NCI-H2196 treated with DMSO at 0.1 percent for 48 hours (cell line): Measurements from ENCODE around the gene CALM1.

Source experiments
- DNase-seq: peaks from one replicate; lab custom pipeline; 2025; ENCODE audit not compliant: unreplicated experiment; lab: John Stamatoyannopoulos, UW

Gene CALM1

DNA sequence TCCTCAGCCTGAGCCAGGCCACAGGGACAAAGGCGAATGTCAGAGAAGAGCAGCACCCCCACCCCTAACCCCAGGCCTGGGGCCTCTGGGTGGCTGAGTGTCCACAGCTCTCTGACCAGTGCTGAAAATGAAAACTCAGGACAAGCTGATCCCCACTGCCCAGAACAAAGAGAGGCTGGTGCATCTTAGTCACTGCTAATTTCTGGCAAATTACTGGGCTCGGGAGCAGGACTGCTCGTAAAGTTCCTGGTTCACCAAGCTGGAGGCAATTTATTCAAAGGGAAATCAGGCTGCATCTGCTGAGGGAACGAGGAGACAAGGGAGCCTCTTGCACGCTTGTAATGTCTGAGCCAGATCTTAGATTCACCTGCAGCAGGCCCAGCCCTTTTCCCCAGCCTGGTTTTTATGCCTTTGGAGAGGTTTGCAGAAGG is 43.2 kb downstream of the CALM1 start:
- DNase-seq, result no peak

- DNase-seq, result no peak
Measured at GRCh38 chr14:90440592-90440991, 43.8 kb downstream of the CALM1 start.

- no peak for DNase-seq
Measured at GRCh38 chr14:90442388-90442787, 45.6 kb downstream of the CALM1 start.

DNA sequence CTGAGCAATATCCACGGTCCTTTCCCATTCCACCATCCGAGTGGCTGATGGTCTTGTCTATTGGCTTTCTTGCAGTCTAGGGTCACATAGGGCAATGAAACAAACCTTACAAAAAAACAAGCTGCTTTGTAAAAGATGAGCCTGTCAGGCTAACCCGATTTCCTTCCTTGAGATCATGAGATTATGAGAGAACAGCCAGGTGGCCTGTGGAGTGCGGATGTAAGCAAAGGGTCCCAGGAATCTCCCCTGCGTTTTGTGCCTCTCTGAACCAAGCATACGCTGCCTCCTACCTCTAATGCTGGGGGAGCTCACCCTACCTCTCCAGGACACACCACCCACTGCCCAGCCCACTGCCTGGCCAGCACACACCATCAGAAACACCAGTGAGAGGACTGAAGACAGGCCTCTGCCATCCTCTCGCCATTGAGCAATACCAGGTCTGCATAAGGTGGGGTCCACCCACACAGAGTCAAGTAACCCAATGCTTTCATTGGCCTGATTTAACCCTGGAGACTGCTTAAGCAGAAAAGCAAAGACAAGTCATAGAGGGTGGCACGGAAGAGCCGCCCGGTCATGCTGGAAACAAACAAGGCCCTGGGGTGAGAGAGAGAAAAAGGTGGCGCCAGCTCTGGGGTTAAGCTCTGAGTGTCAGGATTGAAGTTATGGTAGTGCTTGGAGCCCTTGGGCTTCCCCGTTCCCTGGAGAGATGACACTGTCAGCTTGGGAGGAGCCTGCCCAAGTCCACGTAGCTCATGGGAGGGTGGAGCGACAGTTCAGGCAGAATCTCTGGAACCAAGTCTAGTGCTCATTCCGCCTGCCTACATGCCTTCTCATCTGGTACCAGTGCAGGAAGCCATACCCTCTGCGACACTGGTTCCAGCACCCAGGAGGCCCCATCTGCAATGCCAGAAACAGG is 46.6 kb downstream of the CALM1 start:
- DNase-seq, result no peak

- no peak for DNase-seq
Measured at GRCh38 chr14:90444077-90444696, 47.4 kb downstream of the CALM1 start.

DNA sequence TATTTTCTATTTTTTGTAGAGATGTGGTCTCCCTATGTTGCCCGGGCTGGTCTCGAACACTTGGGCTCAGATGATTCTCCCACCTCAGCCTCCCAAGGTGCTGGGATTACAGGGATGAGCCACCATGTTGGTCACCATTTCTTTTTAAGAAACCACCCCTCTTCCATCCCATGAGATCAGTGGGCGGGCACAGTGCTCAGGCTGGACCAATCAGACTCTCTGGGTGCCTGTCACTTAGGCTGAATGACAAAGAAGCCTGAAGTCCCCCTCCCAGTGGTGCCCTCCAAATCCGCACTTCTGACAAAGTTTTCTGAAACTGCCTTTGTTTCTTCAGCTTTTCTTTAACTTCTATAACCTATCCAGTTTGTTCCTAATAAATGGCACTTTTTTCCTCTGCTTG is 48.2 kb downstream of the CALM1 start:
- DNase-seq, result no peak

DNA sequence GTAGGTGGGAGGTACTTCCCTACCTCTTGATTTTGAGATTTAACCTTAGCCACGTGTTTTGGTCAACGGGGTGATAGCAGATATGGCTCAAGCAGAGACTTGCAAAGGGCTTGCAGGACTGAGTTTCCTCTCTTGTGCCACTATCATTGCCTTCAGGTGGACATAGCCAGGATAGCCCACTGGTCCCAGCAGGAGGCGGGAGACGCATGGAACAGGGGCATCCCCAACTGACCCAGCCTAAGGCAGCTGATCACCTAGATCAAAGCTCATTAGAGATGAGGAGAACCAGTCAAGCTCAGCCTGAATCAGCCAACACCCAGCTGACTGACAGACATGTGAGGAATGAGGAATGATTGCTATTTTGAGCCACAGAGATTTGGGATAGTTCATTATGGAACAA is 49.6 kb downstream of the CALM1 start:
- no peak for DNase-seq

DNA sequence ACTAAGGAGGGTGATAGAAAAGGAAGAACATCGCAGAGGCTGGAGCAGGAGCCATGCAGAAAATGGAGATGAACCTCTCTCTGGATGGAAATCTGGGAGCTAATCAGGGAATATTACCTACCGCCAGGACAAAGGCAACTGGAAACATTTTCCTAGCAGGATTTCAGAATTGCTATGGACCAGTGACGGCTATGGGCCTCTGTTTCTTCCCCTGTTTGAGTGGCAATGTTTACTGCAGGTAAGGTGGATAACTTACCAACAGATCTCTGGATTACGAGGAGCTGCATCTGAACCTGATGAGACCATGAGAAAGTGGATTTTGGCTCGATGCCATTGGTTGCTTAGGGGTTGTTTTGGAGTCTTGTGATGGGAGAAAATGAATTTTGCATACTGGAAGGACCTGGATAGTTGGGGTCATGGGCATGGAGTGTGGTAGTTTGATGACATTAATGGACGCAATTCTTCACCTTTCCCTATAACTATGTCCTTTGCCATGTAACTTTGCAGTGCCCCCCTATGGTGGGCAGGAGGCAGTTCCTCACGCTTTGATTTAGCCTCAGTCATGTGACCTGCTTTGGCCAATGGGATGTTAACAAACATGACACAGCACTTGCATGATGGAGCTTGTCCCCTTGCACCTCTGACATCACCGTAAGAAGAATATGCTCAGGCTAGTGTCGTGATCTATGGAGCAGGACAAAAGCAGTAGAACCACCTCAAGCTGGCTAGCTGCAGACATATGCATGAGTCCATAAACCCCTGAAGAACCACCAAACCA is 51.1 kb downstream of the CALM1 start:
- DNase-seq, result no peak

- DNase-seq, result no peak
Measured at GRCh38 chr14:90449411-90449810, 52.6 kb downstream of the CALM1 start.

GRCh38 chr14:90450151-90450550 is 53.3 kb downstream of the CALM1 start:
- DNase-seq, result no peak

DNA sequence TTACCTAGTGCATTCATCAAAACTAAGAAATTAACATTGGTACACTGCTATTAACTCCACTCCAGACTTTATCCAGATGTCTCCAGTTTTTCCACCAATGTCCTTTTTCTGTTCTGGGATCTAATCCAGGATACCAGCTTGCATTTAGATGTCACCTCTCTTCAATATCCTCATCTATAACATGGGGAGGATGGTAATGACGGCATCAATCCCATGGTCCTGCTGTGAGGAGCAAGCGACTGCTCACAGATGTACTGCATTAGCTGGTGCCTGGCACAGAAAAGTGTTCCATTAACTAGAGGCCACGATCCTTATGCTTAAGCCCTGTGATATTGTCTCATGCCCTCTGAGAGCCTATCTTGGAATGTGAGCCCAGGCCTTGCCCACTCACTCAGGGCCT is 53.8 kb downstream of the CALM1 start:
- no peak for DNase-seq

DNA sequence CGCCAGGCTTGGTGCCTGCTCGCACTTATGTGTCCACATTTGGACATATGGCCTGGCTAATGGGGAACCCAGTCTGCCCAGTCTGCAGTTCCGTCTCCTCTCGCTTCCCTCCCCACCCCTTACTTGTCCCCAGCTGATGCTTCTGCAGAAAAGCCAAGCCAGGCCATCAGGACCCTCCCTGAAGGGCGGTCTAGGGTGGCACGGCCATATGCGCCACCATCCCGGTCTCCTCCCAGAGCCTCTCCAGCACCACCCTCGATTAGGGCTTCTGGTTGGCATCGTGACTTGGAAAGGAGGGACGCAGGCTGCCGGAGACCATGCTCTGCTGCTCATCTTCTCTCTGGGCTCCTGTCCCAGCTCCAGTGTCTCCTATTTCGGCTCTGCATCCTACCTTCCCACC is 54.6 kb downstream of the CALM1 start:
- DNase-seq, result no peak

DNA sequence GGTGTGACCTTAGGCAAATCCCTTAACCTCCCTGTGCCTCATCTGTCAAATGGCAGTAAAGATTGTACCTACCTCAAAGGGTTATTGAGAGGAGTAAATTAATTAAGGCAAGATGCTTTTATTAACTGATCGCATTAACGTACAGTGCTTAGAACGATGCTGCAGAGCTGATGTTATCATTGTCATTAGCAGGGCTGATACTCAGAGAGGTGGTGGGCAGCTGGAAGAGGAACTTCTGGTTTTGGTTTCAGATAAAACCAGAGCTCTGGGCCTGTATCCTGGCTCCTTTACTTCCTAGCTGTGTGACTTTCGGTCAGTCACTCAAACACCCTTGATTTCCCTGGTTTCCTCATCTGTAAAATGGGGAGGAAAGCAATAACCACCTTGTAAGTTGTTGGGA is 55.1 kb downstream of the CALM1 start:
- no peak for DNase-seq

- DNase-seq, result no peak
Measured at GRCh38 chr14:90452366-90452765, 55.5 kb downstream of the CALM1 start.

GRCh38 chr14:90453401-90453951 is 56.6 kb downstream of the CALM1 start:
- DNase-seq, result no peak

DNA sequence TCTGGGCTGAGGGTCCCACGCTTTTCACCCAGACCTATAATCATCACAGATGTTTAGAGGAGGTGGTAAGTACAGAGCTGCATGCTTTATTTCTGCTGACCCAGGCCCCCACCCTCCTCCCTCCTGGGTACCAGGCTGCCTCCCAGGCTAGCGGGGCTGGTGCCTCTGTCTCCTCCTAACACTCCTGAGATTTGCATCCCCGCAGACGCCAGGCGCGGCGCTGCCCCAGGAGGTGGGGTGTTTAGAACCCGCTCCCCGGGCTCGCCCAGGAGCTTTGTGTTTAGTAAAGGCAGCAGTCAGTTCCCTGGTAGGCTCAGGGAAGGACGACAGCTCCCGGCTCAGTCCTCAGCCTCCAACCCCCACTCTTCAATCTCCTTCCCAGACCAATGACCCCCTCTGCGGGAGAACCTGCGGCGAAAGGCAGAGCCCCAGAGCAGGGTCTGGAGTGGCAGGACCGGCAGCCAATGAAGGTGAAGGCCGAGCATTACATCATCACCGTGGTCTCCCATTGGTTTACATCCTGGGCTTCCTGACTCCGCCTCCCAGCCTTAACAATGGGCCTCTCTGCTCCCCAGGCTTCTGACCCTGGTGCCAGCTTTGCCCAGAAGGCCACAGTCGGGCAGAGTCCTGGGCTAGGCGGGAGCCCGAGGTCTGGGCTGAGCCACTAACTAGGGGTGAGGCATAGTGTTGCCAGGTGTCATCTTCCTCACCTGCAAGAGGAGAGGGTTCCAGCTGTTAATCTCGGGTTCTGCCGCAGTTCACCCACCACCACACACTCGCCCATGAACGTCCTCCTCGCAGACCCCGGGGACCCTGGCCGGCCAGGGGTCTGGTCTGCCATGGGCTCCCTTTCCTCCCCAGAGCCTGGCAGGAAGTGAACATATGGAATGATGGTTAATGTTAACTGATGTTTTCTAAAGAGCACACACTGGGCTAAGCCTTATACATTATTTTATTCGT is 57.5 kb downstream of the CALM1 start:
- DNase-seq, result peak; percentile 3

GRCh38 chr14:90455100-90455571 is 58.3 kb downstream of the CALM1 start:
- no peak for DNase-seq

DNA sequence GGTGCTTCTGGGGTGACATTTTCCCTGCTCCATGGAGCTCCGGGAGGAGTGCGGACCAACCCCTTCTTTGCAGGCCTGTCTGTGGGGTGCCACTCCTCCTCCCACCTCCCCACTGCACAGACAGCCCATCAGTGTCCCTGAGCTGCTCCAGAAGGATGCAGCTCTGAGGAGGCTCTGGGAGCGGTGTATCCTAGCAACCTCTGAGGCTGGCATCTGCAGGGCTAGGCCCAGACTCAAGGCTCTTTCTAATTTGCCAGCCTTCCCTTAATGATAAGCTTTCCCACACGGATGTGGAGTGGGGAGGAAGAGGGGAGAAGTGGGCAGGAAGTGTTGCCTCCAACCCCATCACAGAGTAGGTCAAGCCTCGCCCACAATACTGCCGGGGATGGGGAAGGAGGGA is 59.7 kb downstream of the CALM1 start:
- DNase-seq, result no peak

GRCh38 chr14:90457186-90457585 is 60.4 kb downstream of the CALM1 start:
- DNase-seq, result no peak
